ENCODE results near the gene UBAP1. TPM values are rescaled to one million over a fixed set of nuclear protein-coding genes. Genes with fewer than 3 reads are reported as not detected.

UBAP1 gene
- total RNA-seq, 4 donors from 2014 or later: 35.8 to 63.4 (median 55.1) TPM

- H3K9me3 ChIP-seq: no peaks in the 10 kb centered on the region
- H3K27ac ChIP-seq: no peak overlapping the region
- H3K36me3 ChIP-seq: no peaks in the 10 kb centered on the region
- no peak for DNase-seq
- intact Hi-C loops (cut with DNase I): no loop called here
- H3K4me1 ChIP-seq: peaks cover 0 to 12% (median 0%) of the 10 kb centered on the region in 3 donors
- no peak overlapping the region for H3K4me3 ChIP-seq
- TF ChIP-seq CTCF (IDR thresholded peaks at IDR 0.05) (no peak), POLR2A (IDR thresholded peaks at IDR 0.05) (no peak)
- 69 to 74% methylated on average over 1 of the region's 1 CpG for WGBS, 2 donors
- H3K27me3 ChIP-seq: no peaks in the 10 kb centered on the region
Observed at GRCh38 chr9:34154057-34154456, 24.8 kb upstream of the UBAP1 start.

- DNase-seq: no peak
- H3K36me3 ChIP-seq: no peaks in the 10 kb centered on the region
- peaks cover 0 to 14% (median 0%) of the 10 kb centered on the region in 3 donors for H3K4me1 ChIP-seq
- no peaks in the 10 kb centered on the region for H3K27me3 ChIP-seq
- no peaks in the 10 kb centered on the region for H3K9me3 ChIP-seq
- no peak for TF ChIP-seq POLR2A (IDR thresholded peaks at IDR 0.05)
- no peak for TF ChIP-seq CTCF (IDR thresholded peaks at IDR 0.05)
- H3K4me3 ChIP-seq: no peak overlapping the region
- intact Hi-C loops (cut with DNase I): no loop called here
- H3K27ac ChIP-seq: no peak overlapping the region
Observed at GRCh38 chr9:34157318-34157717, 21.5 kb upstream of the UBAP1 start.

- Histone ChIP-seq H3K27me3 (no peaks in the 10 kb centered on the region), H3K4me3 (no peak overlapping the region), H3K36me3 (no peaks in the 10 kb centered on the region), H3K27ac (peak overlapping the region in 3 of 4 donors; percentile 65 to 80 (median 66)), H3K4me1 (peaks cover 0 to 19% (median under 1%) of the 10 kb centered on the region in 3 donors), H3K9me3 (no peaks in the 10 kb centered on the region)
- DNase-seq: no peak
- 87 to 88% methylated on average over 2 of the region's 2 CpGs for WGBS, 2 donors
- intact Hi-C loops (cut with DNase I): no loop called here
- TF ChIP-seq CTCF (IDR thresholded peaks at IDR 0.05): no peak
- TF ChIP-seq POLR2A (IDR thresholded peaks at IDR 0.05): no peak
Observed at GRCh38 chr9:34157898-34158297, 20.9 kb upstream of the UBAP1 start.

- Histone ChIP-seq H3K36me3 (no peaks in the 10 kb centered on the region), H3K27ac (peak overlapping the region in 3 of 4 donors; percentile 65 to 80 (median 66)), H3K9me3 (no peaks in the 10 kb centered on the region), H3K4me1 (peaks cover 0 to 24% (median 5%) of the 10 kb centered on the region in 3 donors), H3K4me3 (no peak overlapping the region), H3K27me3 (no peaks in the 10 kb centered on the region)
- intact Hi-C loops (cut with DNase I): no loop called here
- DNase-seq: no peak
- WGBS, 2 donors: 39 to 59% methylated on average over 6 of the region's 6 CpGs
- TF ChIP-seq POLR2A (IDR thresholded peaks at IDR 0.05) (no peak), CTCF (IDR thresholded peaks at IDR 0.05) (no peak)
Observed at GRCh38 chr9:34158362-34158869, 20.4 kb upstream of the UBAP1 start.

GRCh38 chr9:34163434-34163833, 15.4 kb upstream of the UBAP1 start:
- H3K36me3 ChIP-seq: no peaks in the 10 kb centered on the region
- no peak for TF ChIP-seq POLR2A (IDR thresholded peaks at IDR 0.05)
- TF ChIP-seq CTCF (IDR thresholded peaks at IDR 0.05): no peak
- no peak for DNase-seq
- H3K27me3 ChIP-seq: no peaks in the 10 kb centered on the region
- peaks cover 0 to 24% (median 5%) of the 10 kb centered on the region in 3 donors for H3K4me1 ChIP-seq
- peak overlapping the region; percentile 53 to 70 (median 64) for H3K27ac ChIP-seq
- H3K4me3 ChIP-seq: no peak overlapping the region
- intact Hi-C loops (cut with DNase I): no loop called here
- WGBS, 2 donors: 21 to 72% methylated on average over 2 to 3 of the region's 3 CpGs
- no peaks in the 10 kb centered on the region for H3K9me3 ChIP-seq
